Omental fat pad (tissue), 4 donors: ENCODE results near the gene AKT1. TPM values are rescaled to one million over a fixed set of nuclear protein-coding genes. Genes with fewer than 3 reads are reported as not detected.

Experiments
- ATAC-seq: fragments of 150-250 bp; one replicate; pipeline ENCODE4 v1.9.1; 2016; ENCODE audit warnings: mild to moderate bottlenecking, moderate library complexity; ENCODE audit not compliant: low FRiP score
- DNase-seq: peaks from one replicate; pipeline ENCODE4 v3.0.0-alpha.2; 2019; ENCODE audit warnings: low spot score
- total RNA-seq, 4 donors: library from RNA; depleted of rRNA; stranded (reverse); fragments of >200 nt; gene quantifications; one replicate each; pipeline ENCODE4 v1.1.0, GENCODE V29; 2016
- TF ChIP-seq, protein P1 (sequence below), 3 donors: fragments of 450-650 bp; IDR thresholded peaks; one replicate each; pipeline ENCODE4 v1.5.1; 2016 to 2017; ENCODE audit warnings: antibody characterized with exemption in 3 of 3, mild to moderate bottlenecking in 3 of 3, moderate library complexity in 2 of 3

The AKT1 gene
- total RNA-seq, 4 donors from 2014 or later: 104 to 121 (median 107) TPM

DNA sequence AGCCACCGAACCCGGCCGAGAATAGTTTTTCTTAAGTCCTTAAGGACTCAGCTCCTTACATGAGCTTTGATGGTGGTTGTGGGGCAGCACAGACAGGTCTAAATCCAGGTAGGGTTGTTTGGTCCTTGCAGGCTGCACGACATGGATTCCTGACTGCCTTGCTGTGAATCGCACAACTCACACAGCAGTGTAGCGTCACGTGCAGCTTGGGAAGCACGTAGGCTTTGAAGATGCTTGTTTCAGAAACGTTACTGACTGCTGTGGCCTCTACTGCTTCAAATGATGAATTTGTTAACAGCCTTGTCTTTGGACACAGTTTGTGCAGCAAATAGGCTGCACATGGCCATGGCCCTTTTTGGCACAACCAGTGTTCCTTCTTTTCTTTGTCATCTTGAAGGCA, 35.2 kb upstream of the AKT1 start:
- TF ChIP-seq, protein P1, sequence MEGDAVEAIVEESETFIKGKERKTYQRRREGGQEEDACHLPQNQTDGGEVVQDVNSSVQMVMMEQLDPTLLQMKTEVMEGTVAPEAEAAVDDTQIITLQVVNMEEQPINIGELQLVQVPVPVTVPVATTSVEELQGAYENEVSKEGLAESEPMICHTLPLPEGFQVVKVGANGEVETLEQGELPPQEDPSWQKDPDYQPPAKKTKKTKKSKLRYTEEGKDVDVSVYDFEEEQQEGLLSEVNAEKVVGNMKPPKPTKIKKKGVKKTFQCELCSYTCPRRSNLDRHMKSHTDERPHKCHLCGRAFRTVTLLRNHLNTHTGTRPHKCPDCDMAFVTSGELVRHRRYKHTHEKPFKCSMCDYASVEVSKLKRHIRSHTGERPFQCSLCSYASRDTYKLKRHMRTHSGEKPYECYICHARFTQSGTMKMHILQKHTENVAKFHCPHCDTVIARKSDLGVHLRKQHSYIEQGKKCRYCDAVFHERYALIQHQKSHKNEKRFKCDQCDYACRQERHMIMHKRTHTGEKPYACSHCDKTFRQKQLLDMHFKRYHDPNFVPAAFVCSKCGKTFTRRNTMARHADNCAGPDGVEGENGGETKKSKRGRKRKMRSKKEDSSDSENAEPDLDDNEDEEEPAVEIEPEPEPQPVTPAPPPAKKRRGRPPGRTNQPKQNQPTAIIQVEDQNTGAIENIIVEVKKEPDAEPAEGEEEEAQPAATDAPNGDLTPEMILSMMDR (IDR thresholded peaks at IDR 0.05): no peak
- ATAC-seq: no peak
- no peak for DNase-seq

DNA sequence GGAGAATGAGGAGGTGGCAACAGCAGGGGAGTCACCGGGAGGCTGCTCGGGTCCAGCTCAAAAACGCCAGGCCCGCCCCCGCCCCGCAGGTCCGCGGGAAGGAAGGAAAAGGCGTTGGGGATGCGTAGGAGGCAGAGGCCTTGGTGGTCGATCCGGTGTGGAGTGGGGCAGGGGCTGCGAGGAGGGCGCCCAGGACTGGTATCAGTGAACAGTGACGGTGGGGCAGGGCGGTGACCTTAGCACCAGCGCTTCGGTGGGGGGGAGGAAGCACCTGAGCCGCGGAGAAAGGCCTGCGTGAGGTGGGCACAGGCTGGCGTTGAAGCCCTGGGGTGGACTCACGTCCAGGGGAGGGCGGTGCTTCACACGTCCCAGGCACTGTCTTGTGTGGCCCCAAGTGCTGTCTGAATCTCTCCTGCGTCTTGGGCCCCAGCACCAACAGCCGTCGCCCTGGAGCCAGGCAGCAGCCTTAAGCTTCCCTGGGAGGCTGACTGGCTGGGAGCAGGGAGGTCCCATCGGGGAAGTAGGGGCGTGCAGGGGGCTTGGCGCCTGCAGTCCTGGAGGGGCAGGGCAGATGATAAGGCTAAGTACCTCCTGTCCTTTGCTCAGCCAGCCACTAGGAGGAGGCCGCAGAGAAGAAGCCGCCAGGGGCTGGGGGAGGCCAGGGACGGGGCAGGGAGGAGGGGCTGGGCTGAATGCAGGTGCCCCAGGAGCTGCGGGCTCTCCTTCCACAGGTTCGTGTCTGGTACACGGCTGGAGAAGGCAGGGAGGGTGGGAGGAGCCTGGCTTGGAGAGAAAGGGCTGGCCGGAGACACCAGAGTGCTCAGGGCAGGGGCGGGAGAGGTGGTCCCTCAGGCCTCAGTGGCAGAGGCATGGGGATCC, 31.9 kb upstream of the AKT1 start:
- peak; percentile 57 for ATAC-seq
- TF ChIP-seq, protein P1 (IDR thresholded peaks at IDR 0.05): no peak
- no peak for DNase-seq

DNA sequence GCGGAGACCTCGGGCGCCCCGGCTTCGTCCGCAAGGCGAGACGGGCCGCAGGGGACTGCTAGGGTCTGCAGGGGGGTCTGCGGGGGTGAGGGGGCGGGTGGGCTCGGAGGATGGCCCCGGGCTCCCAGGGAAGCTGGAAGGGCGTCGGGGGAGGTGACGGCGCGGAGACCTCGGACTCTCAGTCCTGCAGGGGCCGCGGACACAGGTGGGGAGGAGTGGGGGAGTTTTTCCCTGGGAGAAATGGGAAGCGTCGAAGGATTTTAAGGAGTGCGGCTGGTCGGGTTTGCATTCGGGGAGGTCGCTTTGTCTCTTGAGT, 31.3 kb upstream of the AKT1 start:
- DNase-seq: no peak
- no peak for ATAC-seq
- TF ChIP-seq, protein P1 (IDR thresholded peaks at IDR 0.05): no peak

DNA sequence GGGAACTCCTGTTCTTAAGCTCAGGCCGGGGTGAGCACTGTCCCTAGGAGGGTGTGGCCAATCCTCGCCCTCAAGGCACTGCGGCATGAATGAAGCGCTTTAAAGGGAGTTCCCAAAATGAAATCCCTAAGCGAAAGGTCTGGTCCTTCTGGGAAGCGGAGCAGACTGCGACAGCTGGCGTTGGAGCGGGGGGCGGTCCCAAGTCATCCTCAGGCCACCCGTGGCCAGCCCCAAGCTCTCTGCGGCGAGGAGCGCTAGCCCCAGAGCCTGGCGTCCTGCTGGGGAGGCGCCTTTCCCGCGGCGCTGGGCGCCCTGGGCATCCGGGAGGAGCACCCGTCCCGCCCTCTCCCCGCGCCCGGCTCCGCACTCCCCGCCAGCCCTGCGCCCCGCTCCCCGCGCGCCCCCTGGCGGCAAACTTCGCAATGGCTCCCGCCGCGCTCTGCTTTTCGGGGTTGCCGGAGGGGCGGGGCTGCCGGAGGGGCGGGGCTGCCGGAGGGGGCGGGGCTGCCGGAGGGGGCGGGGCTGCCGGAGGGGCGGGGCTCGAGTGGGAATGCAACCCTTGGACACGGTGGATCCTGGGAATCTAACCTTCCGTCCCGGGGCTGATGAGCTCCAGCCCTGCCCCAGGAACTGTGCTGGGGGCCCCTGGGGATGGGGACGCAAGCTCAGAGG, 30.8 kb upstream of the AKT1 start:
- peak; percentile 91 for ATAC-seq
- TF ChIP-seq, protein P1 (IDR thresholded peaks at IDR 0.05): peak in 2 of 3 donors; percentile 57 to 81

DNA sequence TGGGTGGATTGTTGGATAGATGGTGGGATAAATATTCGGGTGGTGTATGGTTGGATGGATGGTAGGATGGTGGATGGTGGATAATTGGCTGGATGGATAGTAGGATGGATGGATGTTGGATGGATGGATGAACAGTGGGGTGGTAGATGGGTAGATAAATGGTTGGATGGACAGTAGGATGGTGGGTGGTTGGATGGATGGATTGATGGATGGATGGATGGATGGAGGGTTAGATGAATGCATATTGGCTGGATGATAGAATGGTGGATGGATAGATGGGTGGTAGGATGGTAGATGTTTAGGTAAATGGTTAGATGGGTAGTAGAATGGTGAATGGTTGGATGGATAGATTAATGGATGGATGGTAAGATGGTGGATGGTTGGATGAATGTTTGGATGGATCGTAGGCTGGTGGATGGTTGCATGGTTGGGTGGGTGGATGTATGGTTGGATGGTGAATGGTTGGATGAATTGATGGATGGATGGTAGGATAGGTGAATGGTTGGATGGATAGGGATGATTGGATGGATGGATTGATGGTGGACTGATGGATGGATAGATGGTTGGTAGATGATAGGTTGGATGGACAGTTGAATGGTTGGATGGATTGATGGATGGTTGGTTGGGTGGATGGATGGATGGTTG, 28.9 kb upstream of the AKT1 start:
- ATAC-seq (no peak), DNase-seq (no peak)
- TF ChIP-seq, protein P1 (IDR thresholded peaks at IDR 0.05): no peak

More for the DNA sequence above, 30.8 kb upstream of the AKT1 start:
- peak; percentile 90 for DNase-seq

DNA sequence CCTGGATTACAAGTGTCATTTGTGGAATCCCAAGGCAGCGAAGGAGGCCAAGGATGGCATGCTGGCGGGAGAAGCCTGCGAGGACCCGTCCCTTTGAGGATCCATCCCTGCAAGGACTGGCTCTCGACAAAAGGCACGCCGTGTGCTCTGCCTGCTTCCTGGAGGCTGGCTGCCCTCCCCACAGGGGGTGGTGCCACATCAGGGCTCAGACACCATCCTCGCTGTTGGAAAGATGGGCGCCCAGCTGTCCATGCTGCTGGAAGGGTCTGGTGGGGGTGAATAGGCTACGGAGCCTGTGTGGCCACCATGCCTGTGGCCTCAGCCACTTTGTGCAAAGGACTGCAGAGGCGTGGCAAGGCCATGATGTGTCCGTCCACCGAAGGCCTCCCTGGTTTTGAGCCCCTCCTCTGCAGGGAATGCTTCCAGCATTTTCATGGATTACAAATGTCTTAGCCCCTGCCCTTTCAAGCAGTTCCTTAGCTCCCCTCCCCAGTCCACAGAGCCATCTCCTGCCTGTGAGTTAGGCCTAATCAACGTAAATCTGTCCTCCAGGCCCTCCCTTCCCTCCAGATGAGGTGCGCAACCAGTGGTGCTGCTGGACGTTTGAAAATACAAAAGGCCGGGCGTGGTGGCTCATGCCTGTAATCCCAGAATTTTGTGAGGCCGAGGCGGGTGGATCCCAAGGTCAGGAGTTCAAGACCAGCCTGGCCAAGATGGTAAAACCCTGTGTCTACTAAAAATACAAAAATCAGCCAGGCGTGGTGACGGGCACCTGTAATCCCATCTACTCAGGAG, 27.5 kb upstream of the AKT1 start:
- ATAC-seq (no peak), DNase-seq (no peak)
- TF ChIP-seq, protein P1 (IDR thresholded peaks at IDR 0.05): no peak
